SK-N-SH treated with all-trans-retinoic acid at 6 μM for 48 hours (cell line): Measurements from ENCODE around the gene NR2C1.

Experiments
- ATAC-seq: fragments of 200-7000 bp; cut with Tn5 transposase; 3 replicates; pipeline ENCODE4 v1.9.1; 2020; ENCODE audit warnings: mild to moderate bottlenecking, moderate library complexity
- ARNTL ChIP-seq: fragments of 450-650 bp; formaldehyde crosslinking; IDR thresholded peaks from 2 replicates; pipeline ENCODE4 v1.5.0; 2020; ENCODE audit warnings: low read depth, mild to moderate bottlenecking, moderate library complexity, borderline replicate concordance
- CSDC2 ChIP-seq: fragments of 250-450 bp; sonication (Bioruptor Pico); IDR thresholded peaks from 2 replicates; pipeline ENCODE4 v1.5.0; 2020; ENCODE audit warnings: mild to moderate bottlenecking, moderate library complexity
- ESRRG ChIP-seq: fragments of 250-450 bp; sonication (Bioruptor Pico); IDR thresholded peaks from 2 replicates; pipeline ENCODE4 v1.6.1; 2021; ENCODE audit warnings: mild to moderate bottlenecking
- GLIS3 ChIP-seq: fragments of 250-450 bp; sonication (Bioruptor Pico); IDR thresholded peaks from 2 replicates; pipeline ENCODE4 v1.5.0; 2020; ENCODE audit warnings: mild to moderate bottlenecking, moderate library complexity
- ISL1 ChIP-seq: fragments of 250-450 bp; sonication (Bioruptor Pico); IDR thresholded peaks from 2 replicates; pipeline ENCODE4 v2.1.2; 2022; ENCODE audit warnings: mild to moderate bottlenecking, moderate library complexity
- OSR1 ChIP-seq: fragments of 250-450 bp; sonication (Bioruptor Pico); IDR thresholded peaks from 2 replicates; pipeline ENCODE4 v1.8.0; 2022; ENCODE audit warnings: moderate library complexity, mild to moderate bottlenecking, inconsistent platforms
- RARB ChIP-seq: fragments of 250-450 bp; sonication (Bioruptor Pico); IDR thresholded peaks from 2 replicates; pipeline ENCODE4 v1.8.0; 2021; ENCODE audit warnings: mild to moderate bottlenecking, moderate library complexity
- SNAI2 ChIP-seq: fragments of 250-450 bp; sonication (Bioruptor Pico); IDR thresholded peaks from 2 replicates; pipeline ENCODE4 v1.5.0; 2020; ENCODE audit warnings: mild to moderate bottlenecking, moderate library complexity
- TCF4 ChIP-seq: fragments of 250-450 bp; sonication (Bioruptor Pico); IDR thresholded peaks from 2 replicates; pipeline ENCODE4 v1.8.0; 2021; ENCODE audit warnings: mild to moderate bottlenecking, moderate library complexity, borderline replicate concordance
- TOX ChIP-seq: fragments of 250-450 bp; sonication (Bioruptor Pico); IDR thresholded peaks from 2 replicates; pipeline ENCODE4 v1.8.0; 2021; ENCODE audit warnings: mild to moderate bottlenecking, moderate library complexity, borderline replicate concordance
- ZC3H10 ChIP-seq: fragments of 250-450 bp; sonication (Bioruptor Pico); IDR thresholded peaks from 2 replicates; pipeline ENCODE4 v1.5.1; 2021; ENCODE audit warnings: mild to moderate bottlenecking, moderate library complexity
- ZFP3 ChIP-seq: fragments of 250-450 bp; sonication (Bioruptor Pico); IDR thresholded peaks from 2 replicates; pipeline ENCODE4 v1.5.0; 2020; ENCODE audit warnings: mild to moderate bottlenecking, moderate library complexity
- ZFP30 ChIP-seq: fragments of 450-650 bp; formaldehyde crosslinking; IDR thresholded peaks from 2 replicates; pipeline ENCODE4 v1.5.0; 2022; ENCODE audit warnings: mild to moderate bottlenecking, moderate library complexity
- ZNF565 ChIP-seq: fragments of 450-650 bp; formaldehyde crosslinking; conservative IDR thresholded peaks from 2 replicates; pipeline ENCODE4 v1.5.0; 2020; ENCODE audit warnings: low read depth, mild to moderate bottlenecking, moderate library complexity
- ZNF70 ChIP-seq: fragments of 450-650 bp; formaldehyde crosslinking; IDR thresholded peaks from 2 replicates; pipeline ENCODE4 v1.5.0; 2020; ENCODE audit warnings: mild to moderate bottlenecking, moderate library complexity
- ZNF8 ChIP-seq: fragments of 450-650 bp; formaldehyde crosslinking; IDR thresholded peaks from 2 replicates; pipeline ENCODE4 v1.5.0; 2020; ENCODE audit warnings: mild to moderate bottlenecking, moderate library complexity
- TF ChIP-seq, protein P1 (sequence below): fragments of 250-450 bp; sonication (Bioruptor Pico); IDR thresholded peaks from 2 replicates; pipeline ENCODE4 v1.8.0; 2021; ENCODE audit warnings: low read depth, mild to moderate bottlenecking, moderate library complexity, borderline replicate concordance
- TF ChIP-seq, protein P2 (sequence below): fragments of 250-450 bp; sonication (Bioruptor Pico); IDR thresholded peaks from 2 replicates; pipeline ENCODE4 v1.5.1; 2020; ENCODE audit warnings: low read depth, mild to moderate bottlenecking, moderate library complexity
- TF ChIP-seq, protein P3 (sequence below): fragments of 250-450 bp; sonication (Bioruptor Pico); IDR thresholded peaks from 2 replicates; pipeline ENCODE4 v1.5.1; 2021; ENCODE audit warnings: mild to moderate bottlenecking, moderate library complexity
- TF ChIP-seq, protein P4 (sequence below): fragments of 250-450 bp; sonication (Bioruptor Pico); IDR thresholded peaks from 2 replicates; pipeline ENCODE4 v1.8.0; 2020; ENCODE audit warnings: mild to moderate bottlenecking, moderate library complexity, borderline replicate concordance

The NR2C1 gene

DNA sequence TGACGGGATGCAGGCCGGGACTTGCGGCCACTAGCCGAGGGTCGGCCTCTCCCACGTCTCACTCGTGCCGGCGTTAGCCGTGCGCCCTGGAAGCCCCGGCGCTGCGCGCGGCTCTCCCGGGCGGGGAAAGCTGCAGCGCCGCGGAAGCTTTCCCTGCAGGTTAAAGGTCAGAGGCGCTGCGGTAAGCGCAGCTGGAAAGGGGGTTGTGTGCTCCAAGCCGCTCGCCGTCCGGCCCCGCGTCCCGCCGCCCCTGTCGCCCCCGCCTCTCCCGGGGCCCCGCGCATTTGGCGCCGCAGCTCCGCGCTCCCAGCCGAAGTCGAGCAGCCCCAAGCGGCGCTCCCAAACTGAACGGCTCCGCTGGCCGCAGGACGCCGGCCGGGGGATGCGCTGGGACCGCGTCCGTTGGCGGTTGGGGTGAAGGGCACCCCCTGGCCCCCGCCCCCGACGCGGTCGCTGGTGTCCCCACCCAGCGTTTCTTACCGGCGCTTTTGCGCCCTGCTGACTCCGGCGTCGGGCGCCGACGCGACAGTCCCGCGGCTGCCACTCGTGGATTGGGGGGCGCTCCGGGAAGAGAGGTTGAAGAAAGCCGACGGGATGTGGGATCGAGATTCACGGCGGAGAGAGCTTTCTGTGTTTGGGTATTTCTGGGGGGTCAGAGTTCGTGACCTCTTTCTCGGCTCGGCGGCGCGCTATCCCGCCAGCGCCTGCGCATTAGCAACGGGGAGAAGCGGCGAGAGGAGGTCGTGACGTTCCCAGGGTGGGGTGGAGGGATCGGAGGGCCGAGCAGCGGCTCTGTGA is at the start of gene NR2C1:
Gene NR2C1 (minus strand): TSS at position 719 of the 798 bp plus-strand sequence. CDS start 6,234 bp downstream, outside the sequence.
- ATAC-seq, result peak; percentile 98

DNA sequence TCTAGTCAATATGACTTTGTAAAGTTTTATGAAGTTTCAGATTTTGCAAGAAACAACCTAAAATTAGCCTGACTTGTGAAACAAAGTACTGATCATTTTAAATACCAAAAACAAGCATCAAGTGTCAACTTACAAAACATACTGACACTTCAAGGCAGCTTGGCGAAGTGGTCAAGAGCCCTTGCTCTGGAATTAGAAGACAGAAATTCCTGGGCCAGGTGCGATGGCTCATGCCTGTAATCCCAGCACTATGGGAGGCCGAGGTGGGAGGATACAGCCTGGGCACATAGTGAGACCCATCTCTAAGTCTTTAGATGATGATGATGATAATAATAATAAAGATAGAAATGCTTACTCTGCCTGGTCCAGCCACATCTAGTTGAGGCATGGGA is 45.4 kb upstream of the NR2C1 start:
- no peak for TF ChIP-seq OSR1 (CRISPR knock-in tag)
- TF ChIP-seq ZNF8 (CRISPR knock-in tag), result no peak
- TF ChIP-seq TCF4 (CRISPR knock-in tag), result no peak
- no peak for TF ChIP-seq ZFP3 (CRISPR knock-in tag)
- no peak for TF ChIP-seq TOX (CRISPR knock-in tag)
- TF ChIP-seq, protein P1, sequence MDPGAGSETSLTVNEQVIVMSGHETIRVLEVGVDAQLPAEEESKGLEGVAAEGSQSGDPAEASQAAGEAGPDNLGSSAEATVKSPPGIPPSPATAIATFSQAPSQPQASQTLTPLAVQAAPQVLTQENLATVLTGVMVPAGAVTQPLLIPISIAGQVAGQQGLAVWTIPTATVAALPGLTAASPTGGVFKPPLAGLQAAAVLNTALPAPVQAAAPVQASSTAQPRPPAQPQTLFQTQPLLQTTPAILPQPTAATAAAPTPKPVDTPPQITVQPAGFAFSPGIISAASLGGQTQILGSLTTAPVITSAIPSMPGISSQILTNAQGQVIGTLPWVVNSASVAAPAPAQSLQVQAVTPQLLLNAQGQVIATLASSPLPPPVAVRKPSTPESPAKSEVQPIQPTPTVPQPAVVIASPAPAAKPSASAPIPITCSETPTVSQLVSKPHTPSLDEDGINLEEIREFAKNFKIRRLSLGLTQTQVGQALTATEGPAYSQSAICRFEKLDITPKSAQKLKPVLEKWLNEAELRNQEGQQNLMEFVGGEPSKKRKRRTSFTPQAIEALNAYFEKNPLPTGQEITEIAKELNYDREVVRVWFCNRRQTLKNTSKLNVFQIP, result no peak
- TF ChIP-seq ZNF70, result no peak
- TF ChIP-seq, protein P2, sequence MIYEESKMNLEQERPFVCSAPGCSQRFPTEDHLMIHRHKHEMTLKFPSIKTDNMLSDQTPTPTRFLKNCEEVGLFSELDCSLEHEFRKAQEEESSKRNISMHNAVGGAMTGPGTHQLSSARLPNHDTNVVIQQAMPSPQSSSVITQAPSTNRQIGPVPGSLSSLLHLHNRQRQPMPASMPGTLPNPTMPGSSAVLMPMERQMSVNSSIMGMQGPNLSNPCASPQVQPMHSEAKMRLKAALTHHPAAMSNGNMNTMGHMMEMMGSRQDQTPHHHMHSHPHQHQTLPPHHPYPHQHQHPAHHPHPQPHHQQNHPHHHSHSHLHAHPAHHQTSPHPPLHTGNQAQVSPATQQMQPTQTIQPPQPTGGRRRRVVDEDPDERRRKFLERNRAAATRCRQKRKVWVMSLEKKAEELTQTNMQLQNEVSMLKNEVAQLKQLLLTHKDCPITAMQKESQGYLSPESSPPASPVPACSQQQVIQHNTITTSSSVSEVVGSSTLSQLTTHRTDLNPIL (CRISPR knock-in tag), result no peak
- TF ChIP-seq ESRRG (CRISPR knock-in tag), result no peak
- TF ChIP-seq CSDC2 (CRISPR knock-in tag), result no peak
- TF ChIP-seq, protein P3, sequence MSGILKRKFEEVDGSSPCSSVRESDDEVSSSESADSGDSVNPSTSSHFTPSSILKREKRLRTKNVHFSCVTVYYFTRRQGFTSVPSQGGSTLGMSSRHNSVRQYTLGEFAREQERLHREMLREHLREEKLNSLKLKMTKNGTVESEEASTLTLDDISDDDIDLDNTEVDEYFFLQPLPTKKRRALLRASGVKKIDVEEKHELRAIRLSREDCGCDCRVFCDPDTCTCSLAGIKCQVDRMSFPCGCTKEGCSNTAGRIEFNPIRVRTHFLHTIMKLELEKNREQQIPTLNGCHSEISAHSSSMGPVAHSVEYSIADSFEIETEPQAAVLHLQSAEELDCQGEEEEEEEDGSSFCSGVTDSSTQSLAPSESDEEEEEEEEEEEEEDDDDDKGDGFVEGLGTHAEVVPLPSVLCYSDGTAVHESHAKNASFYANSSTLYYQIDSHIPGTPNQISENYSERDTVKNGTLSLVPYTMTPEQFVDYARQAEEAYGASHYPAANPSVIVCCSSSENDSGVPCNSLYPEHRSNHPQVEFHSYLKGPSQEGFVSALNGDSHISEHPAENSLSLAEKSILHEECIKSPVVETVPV, result no peak
- no peak; the same call in 1 of the 2 replicates for TF ChIP-seq ISL1 (CRISPR knock-in tag)
- no peak for TF ChIP-seq SNAI2 (CRISPR knock-in tag)
- no peak for TF ChIP-seq ZNF565 (CRISPR knock-in tag)
- TF ChIP-seq ARNTL (CRISPR knock-in tag), result no peak
- TF ChIP-seq ZFP30 (CRISPR knock-in tag), result no peak
- TF ChIP-seq, protein P4, sequence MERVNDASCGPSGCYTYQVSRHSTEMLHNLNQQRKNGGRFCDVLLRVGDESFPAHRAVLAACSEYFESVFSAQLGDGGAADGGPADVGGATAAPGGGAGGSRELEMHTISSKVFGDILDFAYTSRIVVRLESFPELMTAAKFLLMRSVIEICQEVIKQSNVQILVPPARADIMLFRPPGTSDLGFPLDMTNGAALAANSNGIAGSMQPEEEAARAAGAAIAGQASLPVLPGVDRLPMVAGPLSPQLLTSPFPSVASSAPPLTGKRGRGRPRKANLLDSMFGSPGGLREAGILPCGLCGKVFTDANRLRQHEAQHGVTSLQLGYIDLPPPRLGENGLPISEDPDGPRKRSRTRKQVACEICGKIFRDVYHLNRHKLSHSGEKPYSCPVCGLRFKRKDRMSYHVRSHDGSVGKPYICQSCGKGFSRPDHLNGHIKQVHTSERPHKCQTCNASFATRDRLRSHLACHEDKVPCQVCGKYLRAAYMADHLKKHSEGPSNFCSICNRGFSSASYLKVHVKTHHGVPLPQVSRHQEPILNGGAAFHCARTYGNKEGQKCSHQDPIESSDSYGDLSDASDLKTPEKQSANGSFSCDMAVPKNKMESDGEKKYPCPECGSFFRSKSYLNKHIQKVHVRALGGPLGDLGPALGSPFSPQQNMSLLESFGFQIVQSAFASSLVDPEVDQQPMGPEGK (CRISPR knock-in tag), result no peak
- TF ChIP-seq RARB (CRISPR knock-in tag), result no peak
- TF ChIP-seq ZC3H10, result no peak
- ATAC-seq, result peak; percentile 51

More for the DNA sequence above, at the start of gene NR2C1:
- no peak for TF ChIP-seq ZFP30 (CRISPR knock-in tag)
- TF ChIP-seq ZNF70, result no peak
- no peak for TF ChIP-seq GLIS3
- TF ChIP-seq ZC3H10, result no peak
- no peak for TF ChIP-seq TOX (CRISPR knock-in tag)

DNA sequence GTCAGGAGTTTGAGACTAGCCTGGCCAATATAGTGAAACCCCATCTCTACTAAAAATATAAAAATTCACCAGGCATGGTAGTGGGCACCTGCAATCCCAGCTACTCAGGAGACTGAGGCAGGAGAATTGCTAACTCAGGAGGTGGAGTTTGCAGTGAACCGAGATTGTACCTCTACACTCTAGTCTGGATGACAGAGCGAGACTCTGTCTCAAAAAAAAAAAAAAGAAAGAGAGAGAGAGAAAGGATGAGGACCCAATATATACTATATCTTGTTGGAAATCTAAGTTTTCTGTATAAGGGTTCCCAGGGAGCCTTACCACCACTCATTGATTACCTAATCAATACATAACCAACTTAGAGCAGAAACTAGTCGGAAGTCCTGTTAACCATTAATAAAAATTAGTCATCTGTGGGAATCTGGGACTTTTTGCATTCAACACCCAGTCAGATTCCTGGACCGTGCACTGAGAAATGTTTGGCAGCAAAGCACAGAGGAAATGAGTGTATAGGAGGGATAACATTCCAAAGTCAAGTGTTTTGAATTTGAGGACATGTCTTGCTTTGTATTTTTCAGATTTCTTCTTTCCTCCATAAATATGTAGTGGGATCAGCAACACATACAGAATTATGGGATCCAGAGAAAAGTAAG is 44.8 kb upstream of the NR2C1 start:
- ATAC-seq, result peak; percentile 91

More for the DNA sequence above, 44.8 kb upstream of the NR2C1 start:
- TF ChIP-seq, protein P4 (CRISPR knock-in tag), result no peak
- TF ChIP-seq ZNF565 (CRISPR knock-in tag) (no peak), ISL1 (CRISPR knock-in tag) (peak; percentile 53; the same call in 1 of the 2 replicates), ARNTL (CRISPR knock-in tag) (no peak)
